OCI-LY3 (cell line): Measurements from ENCODE around the gene AP2A2.

ENCODE experiments used
- EZH2phosphoT487 ChIP-seq: fragments of 200-600 bp; shearing (Covaris generic); IDR thresholded peaks from 2 replicates; pipeline ENCODE4 v1.6.1; 2018; ENCODE audit warnings: antibody characterized with exemption, mixed run types, low read depth
- TF ChIP-seq, protein P1 (sequence below): fragments of 200-600, 300-600 bp; sonication (generic); IDR thresholded peaks from 2 replicates; pipeline ENCODE4 v1.5.1; 2014; ENCODE audit warnings: antibody characterized with exemption, low read length, low read depth

DNA sequence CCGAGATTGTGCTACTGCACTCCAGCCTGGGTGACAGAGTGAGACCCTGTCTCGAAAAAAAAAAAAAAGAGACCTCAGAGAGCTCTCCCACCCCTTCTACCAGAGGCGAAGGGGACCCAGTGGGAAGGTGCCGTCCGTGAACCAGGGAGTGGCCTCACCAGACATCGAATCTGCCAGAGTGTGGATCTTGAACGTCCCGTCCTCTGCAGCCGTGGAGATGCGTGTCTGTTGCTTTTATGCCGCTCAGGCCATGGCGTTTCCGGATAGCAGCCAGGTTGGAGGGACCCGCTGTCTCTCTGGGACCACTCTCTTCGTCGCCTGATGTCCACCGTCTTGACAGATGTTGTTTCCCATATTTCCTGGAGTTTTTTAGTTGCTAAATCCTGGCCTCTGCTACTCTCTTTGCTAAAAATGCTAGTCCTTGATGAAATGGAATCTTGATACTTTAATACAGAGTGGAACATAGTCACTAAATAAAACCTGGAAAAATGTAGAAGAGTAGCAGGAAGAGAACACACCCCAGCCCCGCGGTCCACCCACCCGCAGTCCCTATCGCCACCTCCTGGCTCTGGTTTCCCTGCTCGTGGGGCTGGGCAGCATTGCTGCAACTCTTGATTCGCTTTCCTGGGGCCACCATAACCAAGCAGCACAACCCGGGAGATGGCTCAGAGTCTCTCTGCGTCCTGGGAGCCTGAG lies 122.9 kb downstream of the AP2A2 start:
- TF ChIP-seq, protein P1, sequence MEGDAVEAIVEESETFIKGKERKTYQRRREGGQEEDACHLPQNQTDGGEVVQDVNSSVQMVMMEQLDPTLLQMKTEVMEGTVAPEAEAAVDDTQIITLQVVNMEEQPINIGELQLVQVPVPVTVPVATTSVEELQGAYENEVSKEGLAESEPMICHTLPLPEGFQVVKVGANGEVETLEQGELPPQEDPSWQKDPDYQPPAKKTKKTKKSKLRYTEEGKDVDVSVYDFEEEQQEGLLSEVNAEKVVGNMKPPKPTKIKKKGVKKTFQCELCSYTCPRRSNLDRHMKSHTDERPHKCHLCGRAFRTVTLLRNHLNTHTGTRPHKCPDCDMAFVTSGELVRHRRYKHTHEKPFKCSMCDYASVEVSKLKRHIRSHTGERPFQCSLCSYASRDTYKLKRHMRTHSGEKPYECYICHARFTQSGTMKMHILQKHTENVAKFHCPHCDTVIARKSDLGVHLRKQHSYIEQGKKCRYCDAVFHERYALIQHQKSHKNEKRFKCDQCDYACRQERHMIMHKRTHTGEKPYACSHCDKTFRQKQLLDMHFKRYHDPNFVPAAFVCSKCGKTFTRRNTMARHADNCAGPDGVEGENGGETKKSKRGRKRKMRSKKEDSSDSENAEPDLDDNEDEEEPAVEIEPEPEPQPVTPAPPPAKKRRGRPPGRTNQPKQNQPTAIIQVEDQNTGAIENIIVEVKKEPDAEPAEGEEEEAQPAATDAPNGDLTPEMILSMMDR = no peak
- no peak for TF ChIP-seq EZH2phosphoT487
